GM21529 (cell line): Measurements from ENCODE around the gene ACER3.
"Not testable (repeated sequence)": the region's sequence is repeated elsewhere in the genome, so short reads cannot be mapped to it uniquely, and the experiment has no call there.

Experiments used
- ATAC-seq: cut with Tn5 transposase; IDR thresholded peaks from one replicate; pipeline ENCODE4 v1.9.1; 2021; ENCODE audit not compliant: unreplicated experiment

Gene ACER3

DNA sequence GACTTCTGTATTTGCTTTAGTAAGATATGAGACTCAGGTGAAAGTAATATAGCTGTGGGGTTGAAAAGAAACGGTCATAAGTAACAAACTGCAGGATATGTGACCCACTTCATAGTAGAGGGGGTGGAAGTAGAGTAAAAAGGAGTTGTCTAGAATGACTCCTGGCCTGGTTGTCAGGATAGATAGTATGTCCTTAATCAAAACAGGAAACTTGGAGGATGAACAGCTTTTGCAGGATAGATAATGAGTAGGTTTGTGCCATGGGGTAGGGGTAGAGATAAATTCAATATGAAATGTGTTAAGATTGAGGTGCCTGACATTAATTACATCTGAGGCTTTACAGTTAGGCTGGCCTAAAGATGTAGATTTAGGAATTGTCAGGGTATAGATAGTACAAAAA, 126.5 kb downstream of the ACER3 start:
- no peak for ATAC-seq

DNA sequence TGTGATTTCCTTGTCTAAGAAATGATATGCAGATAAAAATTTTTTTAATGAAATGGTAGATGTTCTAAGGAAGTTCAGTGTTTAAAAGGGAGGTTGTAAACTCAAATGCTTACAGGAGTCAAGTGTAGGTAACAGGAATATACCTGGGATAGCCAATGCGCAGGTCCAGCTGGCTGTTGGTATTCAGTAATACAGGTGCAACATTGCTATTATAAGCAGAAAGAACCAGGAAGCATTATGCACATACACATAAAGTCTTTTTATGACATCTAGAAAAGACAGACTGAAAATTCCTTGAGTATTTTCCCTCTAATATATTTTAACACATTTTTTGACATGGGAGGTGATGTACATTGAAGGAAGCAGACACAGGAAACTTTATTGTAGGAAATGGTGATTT, 129.9 kb downstream of the ACER3 start:
- no peak for ATAC-seq

DNA sequence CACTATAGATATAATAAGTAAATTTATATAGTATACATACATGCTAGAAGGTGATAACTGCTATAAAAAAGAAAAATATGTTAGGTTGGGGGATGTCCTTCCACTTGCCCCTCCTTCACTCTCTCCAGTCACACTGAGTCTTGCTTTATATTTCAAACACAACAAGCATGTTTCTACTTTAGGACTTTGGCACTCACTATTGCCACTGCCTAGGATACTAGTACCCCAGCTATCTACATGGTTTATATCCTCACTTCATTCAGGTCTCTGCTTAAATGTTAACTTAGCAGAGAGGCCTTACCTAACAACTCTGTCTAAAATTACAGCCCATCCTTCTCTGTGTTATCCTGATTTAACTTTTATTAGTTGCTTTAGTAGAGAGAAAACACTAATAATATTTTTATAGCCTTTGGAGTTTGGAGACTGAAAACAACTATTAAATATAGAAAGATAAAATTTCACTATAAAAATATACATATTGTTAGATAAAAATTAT, 134.4 kb downstream of the ACER3 start:
- no peak for ATAC-seq

DNA sequence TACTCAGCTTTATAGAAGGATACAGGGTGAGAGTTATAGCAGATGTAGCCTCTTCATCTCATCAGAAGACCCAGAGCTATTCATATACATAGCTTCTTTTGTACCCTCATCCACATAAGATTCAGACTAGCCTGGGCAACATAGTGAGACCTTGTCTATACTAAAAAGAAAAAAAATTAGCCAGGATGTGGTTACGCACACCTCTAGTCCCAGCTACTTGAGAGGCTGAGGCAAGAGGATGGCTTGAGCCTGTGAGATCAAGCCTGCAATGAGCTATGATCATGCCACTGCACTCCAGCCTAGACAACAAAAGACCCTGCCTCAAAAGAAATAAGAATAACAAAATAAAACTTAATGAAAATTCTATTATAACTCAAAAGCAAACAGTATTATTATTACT, 136.8 kb downstream of the ACER3 start:
- ATAC-seq = no peak

DNA sequence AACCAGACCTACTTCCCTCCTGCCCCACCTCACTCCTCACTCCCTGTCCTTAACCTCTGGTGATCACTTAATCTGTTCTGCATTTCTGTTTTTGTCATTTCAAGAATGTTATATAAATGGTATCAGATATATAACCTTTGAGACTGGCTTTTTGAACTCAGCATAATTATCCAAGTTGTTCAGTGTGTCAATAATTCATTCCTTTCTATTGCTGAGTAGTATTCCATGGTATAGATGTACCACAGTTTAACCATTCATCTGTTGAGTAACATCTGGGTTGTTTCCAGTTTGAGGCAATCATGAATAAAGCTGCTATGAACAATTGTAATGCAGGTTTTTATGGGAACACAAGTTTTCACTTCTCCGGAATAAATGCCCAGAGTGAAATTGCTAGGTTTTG, 138.9 kb downstream of the ACER3 start:
- ATAC-seq = no peak

DNA sequence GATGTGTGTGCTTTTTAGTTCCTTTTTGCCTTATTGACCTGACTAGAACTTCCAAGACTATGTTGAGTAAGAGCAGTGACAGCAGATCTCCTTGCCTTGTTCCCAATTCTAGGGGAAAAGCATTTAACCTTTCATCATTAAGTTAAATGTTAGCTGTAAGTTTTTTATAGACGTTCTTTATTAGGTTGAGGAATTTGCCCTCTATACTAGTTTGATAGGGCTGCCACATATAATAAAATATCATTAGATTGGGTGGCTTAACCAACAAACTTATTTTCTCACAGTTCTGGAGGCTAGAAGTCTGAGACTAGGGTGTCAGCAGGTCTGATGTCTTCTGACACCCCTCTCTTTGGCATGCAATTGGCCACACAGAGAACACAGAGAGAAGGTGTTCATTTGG, 140.9 kb downstream of the ACER3 start:
- ATAC-seq = no peak

DNA sequence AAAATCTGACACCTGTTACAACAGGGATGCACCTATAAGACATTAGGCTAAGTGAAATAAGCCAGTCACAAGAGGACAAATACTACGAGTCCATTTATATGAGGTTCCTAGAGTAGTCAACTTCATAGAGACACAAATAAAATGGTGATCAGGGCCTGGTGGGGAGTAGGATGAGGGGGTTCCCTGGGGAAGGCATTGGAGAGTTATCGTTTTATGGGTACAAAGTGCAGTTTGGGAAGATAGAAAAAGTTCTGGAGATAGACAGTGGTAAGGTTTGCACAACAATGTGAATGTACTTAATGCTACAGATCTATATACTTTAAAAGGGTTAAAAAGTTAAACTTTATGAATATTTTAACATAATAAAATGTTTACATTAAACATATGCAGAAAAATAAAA, 142.1 kb downstream of the ACER3 start:
- ATAC-seq = no peak

DNA sequence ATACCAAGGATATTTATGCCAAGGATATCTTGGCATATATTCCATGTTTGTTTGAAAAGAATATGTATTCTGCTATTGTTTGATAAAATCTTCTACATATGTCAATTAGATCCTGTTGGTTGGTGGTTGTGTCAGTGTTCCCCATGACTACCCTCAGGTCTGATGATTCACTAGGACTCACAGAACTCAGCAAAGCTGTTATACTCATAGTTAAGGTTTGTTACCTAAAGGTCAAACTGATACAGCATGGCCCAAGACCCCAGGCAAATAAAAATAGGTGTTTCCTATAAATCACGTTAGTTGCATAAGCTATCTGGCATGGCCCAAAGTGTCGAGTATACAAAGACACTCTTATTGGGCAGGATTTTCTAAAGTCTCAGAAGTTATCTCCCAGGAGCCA, 143.2 kb downstream of the ACER3 start:
- ATAC-seq = no peak

DNA sequence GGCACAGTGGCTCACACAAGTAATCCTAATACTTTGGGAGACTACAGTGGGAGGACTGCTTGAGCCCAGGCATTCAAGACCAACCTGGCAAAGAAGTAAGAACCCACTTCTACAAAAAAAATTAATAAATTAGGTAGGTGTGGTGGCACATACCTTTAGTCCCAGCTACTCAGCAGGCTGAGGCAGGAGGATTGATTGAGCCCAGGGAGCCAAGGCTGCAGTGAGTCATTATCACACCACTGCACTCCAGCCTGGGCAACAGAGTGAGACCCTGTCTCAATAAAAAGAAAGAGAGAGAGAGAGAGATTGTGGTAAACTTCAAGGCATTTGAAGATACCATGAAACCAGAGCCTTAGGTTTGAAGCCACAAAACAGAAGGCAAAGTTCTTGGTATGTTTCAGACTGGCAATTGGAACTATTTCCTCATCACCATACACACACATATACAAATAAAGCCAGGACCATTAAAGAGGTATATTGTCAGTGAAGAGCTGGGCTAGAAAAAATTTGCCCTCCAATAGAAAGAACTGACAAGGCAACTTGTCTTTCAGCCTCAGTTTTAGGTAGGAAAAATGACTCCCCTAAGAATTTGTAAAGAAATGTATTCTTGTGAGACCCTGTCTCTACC, 148.9 kb downstream of the ACER3 start:
- ATAC-seq = no peak

DNA sequence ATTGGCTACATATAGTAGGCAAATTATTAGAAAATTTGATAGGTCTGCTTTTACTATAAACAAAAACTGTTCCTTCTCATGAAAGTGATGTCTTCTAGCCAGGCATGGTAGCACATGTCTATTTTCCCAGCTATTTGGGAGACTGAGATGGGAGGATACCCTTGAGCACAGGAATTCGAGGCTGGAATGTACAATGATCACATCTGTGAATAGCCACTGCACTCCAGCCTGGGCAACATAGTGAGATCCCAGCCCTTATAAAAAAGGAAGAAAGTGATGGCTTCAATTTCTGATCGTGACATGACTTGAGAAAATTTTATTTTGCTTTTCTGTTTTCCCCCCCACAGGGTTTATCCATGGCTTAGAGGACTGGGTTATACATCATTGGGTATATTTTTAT, 154.0 kb downstream of the ACER3 start:
- ATAC-seq = no peak

DNA sequence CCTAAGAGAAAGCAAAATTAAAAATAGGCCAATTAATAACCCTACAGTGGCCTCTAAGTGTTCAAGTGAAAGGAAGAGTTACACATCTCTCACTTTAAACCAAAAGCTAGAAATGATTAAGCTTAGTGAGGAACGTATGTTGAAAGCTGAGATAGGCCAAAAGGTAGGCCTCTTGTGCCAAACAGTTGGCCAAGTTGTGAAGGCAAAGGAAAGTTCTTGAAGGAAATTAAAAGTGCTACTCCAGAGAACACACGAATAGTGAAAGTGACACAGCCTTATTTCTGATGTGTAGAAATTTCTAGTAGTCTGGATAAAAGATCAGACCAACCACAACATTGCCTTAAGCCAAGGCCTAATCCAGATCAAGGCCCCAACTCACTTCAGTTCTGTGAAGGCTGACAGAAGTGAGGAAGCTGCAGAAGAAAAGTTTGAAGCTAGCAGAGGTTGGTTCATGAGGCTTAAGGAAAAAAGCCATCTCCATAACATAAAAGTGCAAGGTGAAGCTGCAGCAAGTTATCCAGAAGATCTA, 157.7 kb downstream of the ACER3 start:
- not testable (repeated sequence) for ATAC-seq

DNA sequence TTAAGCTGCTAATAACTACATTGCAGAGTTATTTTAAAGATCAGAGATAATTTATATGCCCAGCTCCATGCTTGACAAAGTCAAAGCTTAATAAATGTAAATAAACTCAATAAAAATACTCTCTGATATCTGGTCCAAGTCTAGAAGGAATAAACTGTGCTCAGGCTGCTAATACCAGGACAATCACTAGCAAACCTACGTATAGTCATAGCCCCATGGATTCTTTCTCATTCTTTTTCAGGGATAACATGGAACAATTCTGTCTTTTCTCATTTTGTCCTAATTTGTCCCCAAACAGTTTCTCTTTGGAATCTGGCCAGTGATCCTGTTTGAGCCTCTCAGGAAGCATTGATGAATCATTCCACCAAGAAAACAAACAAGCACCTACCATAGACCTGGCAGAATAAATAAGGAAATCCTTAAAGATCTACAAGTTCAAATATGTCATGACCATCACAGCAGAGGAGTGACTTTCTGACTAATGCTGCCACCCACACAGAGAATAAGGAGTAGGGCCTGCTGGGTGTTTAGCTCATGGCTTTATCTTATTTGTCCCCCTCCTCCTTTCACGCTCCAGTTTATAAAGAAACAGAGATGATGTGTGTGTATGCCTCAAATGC, 159.4 kb downstream of the ACER3 start:
- ATAC-seq = no peak

DNA sequence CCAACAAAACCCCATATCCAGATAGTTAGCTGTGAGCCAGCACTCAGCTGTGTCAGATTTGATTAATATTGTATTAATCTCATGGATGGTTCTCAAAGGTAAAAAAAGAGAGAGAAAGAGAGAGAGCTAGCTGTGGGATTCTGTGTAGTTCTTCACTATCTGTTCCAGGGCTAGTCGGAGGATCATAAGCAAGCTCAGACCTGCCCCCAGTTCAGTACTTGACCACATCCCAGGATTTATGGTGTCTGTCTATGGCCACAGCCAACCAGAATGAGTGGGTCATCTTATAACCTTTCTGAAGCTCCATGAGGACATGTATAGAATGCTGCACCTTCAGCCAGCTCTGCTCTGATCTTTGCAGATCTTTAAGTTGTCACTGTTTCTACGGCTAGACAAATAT, 160.0 kb downstream of the ACER3 start:
- no peak for ATAC-seq

DNA sequence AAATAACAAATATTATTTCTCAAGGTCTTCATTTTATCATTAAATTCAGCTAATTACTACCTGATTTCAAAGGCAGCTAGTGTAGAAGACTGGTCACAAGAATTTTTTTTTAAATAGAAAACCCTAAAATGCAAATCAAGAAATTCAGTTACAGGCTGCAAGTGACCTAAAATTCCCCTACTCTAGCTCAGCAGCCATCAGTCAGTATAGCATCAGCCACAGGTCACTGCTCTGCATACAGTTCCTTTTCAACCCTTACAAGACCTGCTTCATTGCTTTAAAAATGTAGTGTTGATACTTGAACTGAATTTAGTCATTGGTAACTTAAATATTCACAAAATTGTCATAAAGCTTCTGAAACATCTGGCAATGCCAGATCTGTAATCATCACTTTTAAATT, 164.0 kb downstream of the ACER3 start:
- ATAC-seq = no peak

DNA sequence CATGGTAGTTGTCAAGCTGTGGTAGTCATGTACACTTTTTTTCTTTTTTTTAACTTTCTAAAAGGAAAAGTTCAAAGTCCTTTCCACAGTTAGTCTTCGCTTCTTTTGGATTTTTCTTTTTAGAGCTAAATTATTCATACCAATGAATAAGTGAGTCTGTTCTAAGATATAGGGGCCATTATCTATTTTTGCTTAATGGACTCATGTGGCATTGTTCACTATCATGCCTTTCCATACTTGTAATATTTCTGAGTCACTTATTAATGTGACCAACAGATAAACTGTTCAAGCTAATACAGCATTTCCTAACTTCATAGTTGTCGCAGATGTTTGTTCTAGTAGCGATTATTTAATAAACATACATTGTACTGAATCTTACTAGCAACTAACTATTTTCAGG, 165.5 kb downstream of the ACER3 start:
- ATAC-seq = no peak

DNA sequence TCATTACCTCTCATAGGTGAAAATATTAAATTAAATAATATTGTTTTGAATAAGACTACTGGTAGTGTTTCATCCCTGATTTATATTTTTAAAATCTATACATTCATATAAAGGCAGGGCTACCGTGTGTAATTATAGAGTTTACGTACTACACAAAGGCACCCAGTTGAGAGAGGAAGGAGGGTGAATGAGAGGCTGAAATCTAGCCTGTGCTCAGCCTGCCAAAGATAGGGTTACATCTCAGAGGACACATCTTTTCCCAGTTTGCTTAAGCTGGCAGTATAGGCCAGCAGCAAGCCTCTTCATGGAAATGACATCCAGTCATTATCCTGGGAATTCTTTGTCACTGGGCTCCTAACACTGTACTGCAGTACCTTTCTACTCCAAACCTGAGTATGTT, 166.0 kb downstream of the ACER3 start:
- no peak for ATAC-seq

DNA sequence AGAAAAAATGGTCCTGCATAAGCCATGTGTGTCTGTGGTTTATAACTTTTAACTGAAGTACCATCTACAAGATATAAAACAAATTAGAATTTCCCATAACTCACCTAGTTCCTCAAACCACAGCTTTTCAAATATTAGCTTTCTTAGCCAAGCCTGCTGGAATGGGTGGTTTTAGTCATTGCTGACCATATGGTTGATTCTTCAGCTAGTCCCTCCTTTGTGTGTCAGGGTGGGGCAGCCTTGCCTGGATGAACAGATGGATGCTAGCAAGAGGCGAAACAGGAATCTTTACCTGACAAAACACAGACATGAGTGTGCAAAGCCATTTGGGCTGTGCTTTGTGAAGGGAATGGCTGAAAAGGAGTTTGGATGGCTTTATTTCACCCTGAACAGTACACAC, 166.6 kb downstream of the ACER3 start:
- ATAC-seq = no peak

DNA sequence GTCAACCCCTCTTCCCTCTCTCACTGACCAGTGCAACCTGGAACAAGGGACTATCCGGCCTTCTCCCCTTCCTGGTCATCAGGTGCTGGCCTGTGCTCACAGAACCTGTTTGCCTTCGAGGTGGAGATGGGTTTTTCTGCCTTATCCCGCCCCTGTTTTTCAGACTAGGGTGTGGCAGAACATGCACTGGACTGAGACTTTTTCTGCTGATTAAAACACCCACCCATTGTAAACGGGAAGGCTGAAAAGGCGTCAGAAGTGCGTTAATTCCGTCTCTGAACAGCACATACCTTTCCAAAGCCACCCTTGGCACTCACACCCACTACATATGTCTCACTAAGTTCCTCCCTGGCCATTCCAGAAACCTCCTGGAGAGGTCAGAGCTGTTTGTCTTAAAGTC, 169.1 kb downstream of the ACER3 start:
- no peak for ATAC-seq

DNA sequence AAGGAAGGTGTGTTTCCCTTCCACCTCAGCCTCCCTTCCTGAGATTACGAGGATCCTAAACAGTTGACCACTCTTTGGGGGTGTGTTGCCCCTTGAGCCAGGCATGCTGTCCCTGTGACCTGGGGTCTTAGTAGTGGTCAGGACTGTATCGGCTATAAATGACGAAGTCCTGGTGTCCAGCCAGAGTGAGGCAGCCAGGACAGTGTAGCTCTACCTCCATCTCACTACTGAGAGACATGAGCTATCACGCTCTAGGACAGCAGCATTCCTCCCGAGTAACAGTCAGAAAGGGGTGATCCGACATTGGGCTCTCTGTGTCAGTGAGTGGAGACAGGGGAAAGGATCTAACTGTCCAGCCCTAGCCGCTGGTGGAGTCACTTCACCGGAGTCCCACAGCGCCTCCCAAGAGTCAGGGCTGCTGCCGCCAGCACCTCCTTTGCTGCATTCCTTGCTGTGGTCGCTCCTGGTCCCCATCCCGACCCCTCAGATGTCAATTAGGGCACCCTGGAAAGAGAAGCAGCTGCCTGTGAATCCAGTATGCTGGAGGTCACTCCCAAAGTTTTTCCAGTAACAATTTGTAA, 170.2 kb downstream of the ACER3 start:
- no peak for ATAC-seq

DNA sequence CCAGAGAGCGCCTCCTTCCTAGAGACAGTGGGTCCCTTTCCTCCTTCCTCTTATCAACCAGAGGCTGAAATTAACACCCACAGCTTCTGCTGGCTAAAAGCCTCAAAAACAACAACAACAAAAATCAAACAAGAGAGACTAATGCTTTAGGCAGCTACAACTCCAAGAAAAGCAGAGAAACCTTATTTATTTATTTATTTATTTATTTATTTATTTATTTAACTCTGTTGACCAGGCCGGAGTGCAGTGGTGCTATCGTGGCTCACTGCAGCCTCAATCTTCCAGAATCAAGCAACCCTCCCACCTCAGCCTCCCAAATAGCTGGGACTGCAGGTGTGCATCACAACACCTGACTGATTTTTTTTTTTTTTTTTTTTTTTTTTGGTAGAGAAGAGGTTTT, 170.9 kb downstream of the ACER3 start:
- no peak for ATAC-seq

DNA sequence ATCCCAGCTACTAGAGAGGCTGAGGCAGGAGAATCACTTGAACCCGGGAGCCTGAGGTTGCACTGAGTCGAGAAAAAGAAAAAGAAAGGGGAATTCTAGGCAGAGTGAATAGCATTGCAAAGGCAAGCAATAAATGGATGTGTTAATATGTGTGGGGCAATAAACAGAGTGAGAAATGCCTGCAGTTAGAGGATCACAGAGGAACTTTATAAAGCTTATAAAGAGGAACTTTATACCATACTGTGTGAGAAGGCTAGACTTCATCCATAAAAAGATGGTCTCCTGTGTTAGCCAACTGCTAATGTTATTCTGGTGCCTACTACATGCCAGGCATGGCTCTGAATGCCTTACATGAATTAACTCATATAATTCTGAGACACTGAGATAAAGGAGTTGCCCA, 174.3 kb downstream of the ACER3 start:
- no peak for ATAC-seq

DNA sequence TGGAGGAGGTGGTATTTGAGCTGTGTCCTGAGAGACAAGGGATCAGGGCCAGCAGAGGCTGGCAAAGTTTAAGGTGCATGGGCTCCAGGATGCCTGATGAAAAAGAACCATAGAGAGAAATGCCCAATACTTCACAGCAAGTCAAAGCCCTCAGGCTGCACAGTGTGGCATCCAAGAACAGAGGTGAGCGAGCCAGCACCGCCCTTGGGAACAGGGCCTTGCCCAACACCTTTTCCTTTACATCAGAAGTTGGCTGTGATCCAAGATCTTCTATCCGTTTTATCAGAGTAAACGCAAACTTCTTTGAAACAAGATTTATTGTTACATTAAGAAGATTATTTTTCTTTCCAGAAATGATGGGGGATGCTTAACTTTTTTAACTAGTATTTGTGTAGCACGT, 174.9 kb downstream of the ACER3 start:
- ATAC-seq = no peak
